Epithelial cell of proximal tubule (primary cell): ENCODE data around the gene UGT1A10. TPM values are rescaled to one million over a fixed set of nuclear protein-coding genes. Genes with fewer than 3 reads are reported as not detected.

ENCODE experiments used
- DNase-seq: peaks from one replicate; pipeline ENCODE4 v3.0.0-alpha.2; 2011; ENCODE audit warnings: low read depth
- H3K4me3 ChIP-seq: 2 replicates; pipeline ENCODE4 v1.5.1; 2011; ENCODE audit warnings: low read depth, mild to moderate bottlenecking, low read length
- CTCF ChIP-seq: conservative IDR thresholded peaks from 2 replicates; pipeline ENCODE4 v1.5.1; 2012; ENCODE audit warnings: low read depth, mild to moderate bottlenecking, low read length
- total RNA-seq: library from RNA; depleted of rRNA; stranded (reverse); fragments of >200 nt; gene quantifications from 2 replicates; pipeline ENCODE4 v1.2.3, GENCODE V29; 2015

UGT1A10 gene
- total RNA-seq, 1 donor from 2014 or later: not detected

GRCh38 chr2:233758141-233758540, 121.9 kb downstream of the UGT1A10 start:
- DNase-seq: no peak
- no peak overlapping the region for H3K4me3 ChIP-seq
- TF ChIP-seq CTCF: no peak

GRCh38 chr2:233758849-233759248, 122.6 kb downstream of the UGT1A10 start:
- TF ChIP-seq CTCF: no peak
- no peak overlapping the region for H3K4me3 ChIP-seq
- DNase-seq: no peak

- no peak within 1 kb of the TSS for H3K4me3 ChIP-seq
- TF ChIP-seq CTCF: no peak
- DNase-seq: no peak
Measured at GRCh38 chr2:233760043-233760442, 123.8 kb downstream of the UGT1A10 start, which contains the start of gene UGT1A1. UGT1A1 (plus strand) TSS chr2:233760270; CDS start chr2:233760288, 18 bp downstream.

GRCh38 chr2:233761040-233761769, 125.0 kb downstream of the UGT1A10 start:
- DNase-seq: no peak

GRCh38 chr2:233764264-233764663, 128.0 kb downstream of the UGT1A10 start:
- no peak for DNase-seq
- no peak for TF ChIP-seq CTCF
- H3K4me3 ChIP-seq: no peak overlapping the region

More at GRCh38 chr2:233761040-233761769, 125.0 kb downstream of the UGT1A10 start:
- H3K4me3 ChIP-seq: no peak overlapping the region
- no peak for TF ChIP-seq CTCF

GRCh38 chr2:233764761-233765160, 128.5 kb downstream of the UGT1A10 start:
- DNase-seq: no peak
- H3K4me3 ChIP-seq: no peak overlapping the region
- TF ChIP-seq CTCF: no peak

- no peak overlapping the region for H3K4me3 ChIP-seq
- TF ChIP-seq CTCF: no peak
- DNase-seq: no peak
Measured at GRCh38 chr2:233766416-233766815, 130.2 kb downstream of the UGT1A10 start.
